K562 (cell line): ENCODE data around the gene SCNN1B. TPM values are rescaled to one million over a fixed set of nuclear protein-coding genes. Genes with fewer than 3 reads are reported as not detected.

Source experiments
- ATAC-seq: fragments of 200-7000 bp; cut with Tn5 transposase; 3 replicates; pipeline ENCODE4 v1.9.1; 2020; ENCODE audit warnings: moderate library complexity
- BruUV-seq: library from RNA; stranded (reverse); fragments of 400-500 nt; replicated peaks from 2 replicates; lab custom pipeline; 2021; lab: Mats Ljungman, UMichigan
- CTCF ChIA-PET: fragments of 300-600 bp; formaldehyde crosslinking; extraction: SDS; loops from one replicate; lab custom pipeline; 2021; ENCODE audit warnings: low intra/inter-chr PET ratio; lab: Yijun Ruan, JAX
- POLR2A ChIA-PET: fragments of 300-600, 350-650 bp; sonication (Branson Sonifier 250); formaldehyde crosslinking; extraction: SDS; loops from one replicate; lab custom pipeline; 2021; ENCODE audit warnings: antibody characterized with exemption, inconsistent platforms; lab: Yijun Ruan, JAX
- DNase-seq, 4 experiments: peaks; one replicate each; pipeline versions ENCODE4 v3.0.0 to v3.0.0-alpha.2; 2011 to 2018; ENCODE audit warnings: low spot score in 3 of 4, mixed read lengths in 3 of 4; ENCODE audit errors: extremely low read depth in 1 of 4
- FAIRE-seq: peaks from 2 replicates; lab custom pipeline; 2011; peaks lifted over from hg19 to GRCh38; lab: Jason Lieb, UNC
- H2AFZ ChIP-seq: 2 replicates; pipeline ENCODE4 v1.6.0; 2011; ENCODE audit warnings: low read depth, low read length, control low read depth, inconsistent platforms
- H3K27ac ChIP-seq: fragments of 200-600 bp; 3 replicates; pipeline ENCODE4 v1.8.0; 2011; ENCODE audit warnings: low read depth, mild to moderate bottlenecking, control low read depth, inconsistent platforms, low read length, moderate library complexity, mixed read lengths; ENCODE audit errors: extremely low read depth
- H3K27me3 ChIP-seq, 2 experiments: fragments of 300-600 bp in 1 of 2; 2 replicates in 1 of 2; 3 replicates in 1 of 2; pipeline versions ENCODE4 v1.6.0 to v1.8.0; 2011; ENCODE audit warnings: inconsistent platforms in 2 of 2, low read length in 2 of 2, mild to moderate bottlenecking in 1 of 2, mixed read lengths in 1 of 2, moderate library complexity in 1 of 2; ENCODE audit not compliant: control insufficient read depth in 2 of 2, insufficient read depth in 2 of 2
- H3K36me3 ChIP-seq: fragments of 300-600 bp; 3 replicates; pipeline ENCODE4 v1.8.0; 2011; ENCODE audit warnings: mild to moderate bottlenecking, low read length, inconsistent platforms; ENCODE audit not compliant: control insufficient read depth, insufficient read depth
- H3K4me1 ChIP-seq, 2 experiments: fragments of 200-600 bp in 1 of 2; replicated peaks in 1 of 2; 2 replicates in 1 of 2; 3 replicates in 1 of 2; pipeline versions ENCODE4 v1.5.1 to v1.8.0; 2011; ENCODE audit warnings: inconsistent platforms in 2 of 2, low read length in 2 of 2, mild to moderate bottlenecking in 1 of 2, mixed read lengths in 1 of 2, moderate library complexity in 1 of 2; ENCODE audit not compliant: control insufficient read depth in 2 of 2, insufficient read depth in 2 of 2
- H3K4me2 ChIP-seq: 2 replicates; pipeline ENCODE4 v1.6.1; 2011; ENCODE audit warnings: low read length, control low read depth, inconsistent platforms, mixed read lengths; ENCODE audit not compliant: insufficient read depth
- H3K4me3 ChIP-seq: fragments of 200-600 bp; sonication (generic), shearing (Covaris generic); 2 replicates; pipeline ENCODE4 v1.5.1; 2016; ENCODE audit warnings: control low read depth, inconsistent platforms
- H3K79me2 ChIP-seq: fragments of 200-600 bp; 3 replicates; pipeline ENCODE4 v1.8.0; 2011; ENCODE audit warnings: low read length, inconsistent platforms; ENCODE audit not compliant: control insufficient read depth, insufficient read depth
- H3K9ac ChIP-seq, 2 experiments: 2 replicates each; pipeline versions ENCODE4 v1.6.0 to v1.6.1; 2011; ENCODE audit warnings: low read depth in 2 of 2, low read length in 2 of 2, control low read depth in 1 of 2, inconsistent platforms in 1 of 2, mild to moderate bottlenecking in 1 of 2, mixed read lengths in 1 of 2; ENCODE audit not compliant: insufficient read depth in 1 of 2
- H3K9me1 ChIP-seq: one replicate; pipeline ENCODE4 v1.6.0; 2011; ENCODE audit warnings: inconsistent platforms, mild to moderate bottlenecking, low read length, moderate library complexity; ENCODE audit not compliant: control insufficient read depth, insufficient read depth
- H3K9me3 ChIP-seq: replicated peaks from 2 replicates; pipeline ENCODE4 v1.5.1; 2011; ENCODE audit warnings: low read depth, low read length, inconsistent platforms; ENCODE audit not compliant: control insufficient read depth, insufficient read depth
- H4K20me1 ChIP-seq: replicated peaks from 2 replicates; pipeline ENCODE4 v1.6.1; 2011; ENCODE audit warnings: low read length, inconsistent platforms, mixed read lengths; ENCODE audit not compliant: control insufficient read depth, insufficient read depth
- CBFA2T2 ChIP-seq: fragments of 450-650 bp; conservative IDR thresholded peaks from 2 replicates; pipeline ENCODE4 v1.6.1; 2017; ENCODE audit warnings: mild to moderate bottlenecking
- CREM ChIP-seq: IDR thresholded peaks from 2 replicates; pipeline ENCODE4 v1.6.1; 2014; ENCODE audit warnings: antibody characterized with exemption, low read depth
- HCFC1 ChIP-seq: IDR thresholded peaks from 2 replicates; pipeline ENCODE4 v1.6.1; 2012; ENCODE audit warnings: low read depth, low read length, improper control_type of control experiment
- PRDM10 ChIP-seq: fragments of 450-650 bp; IDR thresholded peaks from 2 replicates; pipeline ENCODE4 v1.6.1; 2018; ENCODE audit not compliant: partially characterized antibody
- RAD51 ChIP-seq: fragments of 450-650 bp; IDR thresholded peaks from 2 replicates; pipeline ENCODE4 v1.7.1; 2016; ENCODE audit warnings: low read depth, mild to moderate bottlenecking, borderline replicate concordance
- ZNF143 ChIP-seq: sonication (generic); formaldehyde crosslinking; IDR thresholded peaks from 2 replicates; pipeline ENCODE4 v1.9.0; 2022; ENCODE audit warnings: mild to moderate bottlenecking, missing genetic modification reagents
- WGBS: fragments of 100-300 bp; shearing (Covaris generic); methylation state at CpG from one replicate; pipeline ENCODE4 v1.1.6; 2016; ENCODE audit warnings: low coverage, mixed read lengths; ENCODE audit not compliant: insufficient coverage; ENCODE audit errors: missing lambda C conversion rate; 5-methylcytosine and 5-hydroxymethylcytosine counted together
- in situ Hi-C: fragments of 300-500 bp; cut with MboI; formaldehyde crosslinking; loops from 4 replicates; pipeline ENCODE4 v1.15.0; 2018; ENCODE audit warnings: inconsistent platforms, mixed read lengths
- intact Hi-C: fragments of 100-400 bp; cut with micrococcal nuclease; formaldehyde crosslinking; loops from 2 replicates; pipeline ENCODE4 v1.14.2; 2022
- polyA plus RNA-seq, 8 experiments: library from polyadenylated mRNA; depleted of rRNA in 4 of 8; stranded (reverse) in 5 of 8; unstranded in 3 of 8; fragments of >200 nt; fragmentation: Nextera tagmentation in 2 of 8; fragmentation: Illumina TruSeq in 1 of 8; extraction: Ambion mirVana in 2 of 8; extraction: Trizol in 1 of 8; gene quantifications; 2 replicates each; pipeline versions ENCODE4 v1.2.1 to v1.2.3, GENCODE V29; 2011 to 2014; ENCODE audit warnings: inconsistent platforms in 1 of 8, missing spikeins in 1 of 8
- total RNA-seq, 7 experiments: library from RNA; depleted of rRNA in 6 of 7; stranded (reverse); fragments of >200 nt in 6 of 7; fragmentation: Illumina TruSeq in 2 of 7; extraction: Trizol in 2 of 7; gene quantifications; 2 replicates each; pipeline versions ENCODE4 v1.2.1 to v1.2.3, GENCODE V29; 2011 to 2021; ENCODE audit warnings: low replicate concordance in 1 of 7
- TF ChIP-seq, protein P1 (sequence below): fragments of 450-650 bp; conservative IDR thresholded peaks from 2 replicates; pipeline ENCODE4 v1.6.1; 2016; ENCODE audit warnings: missing genetic modification characterization, low read depth, mild to moderate bottlenecking, control low read depth, missing compliant biosample characterization
- TF ChIP-seq, protein P2 (sequence below): fragments of 450-650 bp; IDR thresholded peaks from 2 replicates; pipeline ENCODE4 v1.6.1; 2016
- TF ChIP-seq, protein P3 (sequence below): sonication (generic); formaldehyde crosslinking; IDR thresholded peaks from 2 replicates; pipeline ENCODE4 v1.8.1; 2023; ENCODE audit warnings: mild to moderate bottlenecking, missing genetic modification reagents

The SCNN1B gene
- total and polyA plus RNA-seq, 9 of the 15 experiments (the other 6 are each of a cell fraction or from before 2014, with no cell fraction given) = not detected

DNA sequence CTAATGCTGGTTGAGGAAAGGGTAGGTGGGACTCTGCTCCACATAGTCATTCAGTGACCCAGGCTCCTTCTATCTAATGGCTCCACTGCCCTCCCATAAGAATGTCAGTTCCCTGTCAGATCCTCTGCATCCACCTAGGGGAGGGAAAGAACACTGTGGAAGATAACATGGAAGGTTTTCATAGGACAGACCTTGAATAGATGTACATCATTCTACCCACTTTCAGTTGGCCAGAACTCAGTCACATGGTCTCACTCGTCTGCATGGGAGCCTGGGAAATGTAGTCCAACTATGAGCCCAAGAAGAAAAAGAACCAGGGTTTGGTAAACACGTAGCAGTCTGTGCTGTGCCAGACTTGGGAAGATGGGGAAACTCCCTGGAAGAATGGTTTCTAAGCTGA, 27.1 kb upstream of the SCNN1B start:
- Histone ChIP-seq H4K20me1 (no peaks in the 10 kb centered on the region; the same call in 1 of the 2 replicates), H3K36me3 (no peaks in the 10 kb centered on the region), H3K9me1 (no peaks in the 10 kb centered on the region), H3K79me2 (no peaks in the 10 kb centered on the region), H2AFZ (no peak overlapping the region), H3K4me3 (no peak overlapping the region), H3K9me3 (no peaks in the 10 kb centered on the region), H3K27me3 (peaks cover 0 to 8% of the 10 kb centered on the region in 2 experiments; a peak in 2 of 5 replicates), H3K4me1 (no peaks in the 10 kb centered on the region), H3K27ac (no peak overlapping the region), H3K9ac (no peak overlapping the region), H3K4me2 (no peak overlapping the region)
- ChIA-PET POLR2A (no interaction called here), CTCF (no interaction called here)
- FAIRE-seq (peak; percentile 74), ATAC-seq (peak; percentile 95), DNase-seq (peak in 3 of 4 experiments; percentile 20 to 32 (median 24))
- intact Hi-C loops = no loop called here
- no TSS peak for BruUV-seq
- in situ Hi-C loops = no loop called here
- WGBS = 0% methylated on average over 2 of the region's 2 CpGs
- TF ChIP-seq, protein P1, sequence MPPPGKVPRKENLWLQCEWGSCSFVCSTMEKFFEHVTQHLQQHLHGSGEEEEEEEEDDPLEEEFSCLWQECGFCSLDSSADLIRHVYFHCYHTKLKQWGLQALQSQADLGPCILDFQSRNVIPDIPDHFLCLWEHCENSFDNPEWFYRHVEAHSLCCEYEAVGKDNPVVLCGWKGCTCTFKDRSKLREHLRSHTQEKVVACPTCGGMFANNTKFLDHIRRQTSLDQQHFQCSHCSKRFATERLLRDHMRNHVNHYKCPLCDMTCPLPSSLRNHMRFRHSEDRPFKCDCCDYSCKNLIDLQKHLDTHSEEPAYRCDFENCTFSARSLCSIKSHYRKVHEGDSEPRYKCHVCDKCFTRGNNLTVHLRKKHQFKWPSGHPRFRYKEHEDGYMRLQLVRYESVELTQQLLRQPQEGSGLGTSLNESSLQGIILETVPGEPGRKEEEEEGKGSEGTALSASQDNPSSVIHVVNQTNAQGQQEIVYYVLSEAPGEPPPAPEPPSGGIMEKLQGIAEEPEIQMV = no peak
- TF ChIP-seq CREM (0 out of 2 replicates have a peak, but pooled peaks have one; percentile 22), ZNF143 (CRISPR knock-in tag) (peak; percentile 75), HCFC1 (peak; percentile 84), PRDM10 (no peak), CBFA2T2 (0 out of 2 replicates have a peak, but pooled peaks have one; percentile 6), RAD51 (peak; percentile 76)
- TF ChIP-seq, protein P2, sequence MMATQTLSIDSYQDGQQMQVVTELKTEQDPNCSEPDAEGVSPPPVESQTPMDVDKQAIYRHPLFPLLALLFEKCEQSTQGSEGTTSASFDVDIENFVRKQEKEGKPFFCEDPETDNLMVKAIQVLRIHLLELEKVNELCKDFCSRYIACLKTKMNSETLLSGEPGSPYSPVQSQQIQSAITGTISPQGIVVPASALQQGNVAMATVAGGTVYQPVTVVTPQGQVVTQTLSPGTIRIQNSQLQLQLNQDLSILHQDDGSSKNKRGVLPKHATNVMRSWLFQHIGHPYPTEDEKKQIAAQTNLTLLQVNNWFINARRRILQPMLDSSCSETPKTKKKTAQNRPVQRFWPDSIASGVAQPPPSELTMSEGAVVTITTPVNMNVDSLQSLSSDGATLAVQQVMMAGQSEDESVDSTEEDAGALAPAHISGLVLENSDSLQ = peak; percentile 74
- TF ChIP-seq, protein P3, sequence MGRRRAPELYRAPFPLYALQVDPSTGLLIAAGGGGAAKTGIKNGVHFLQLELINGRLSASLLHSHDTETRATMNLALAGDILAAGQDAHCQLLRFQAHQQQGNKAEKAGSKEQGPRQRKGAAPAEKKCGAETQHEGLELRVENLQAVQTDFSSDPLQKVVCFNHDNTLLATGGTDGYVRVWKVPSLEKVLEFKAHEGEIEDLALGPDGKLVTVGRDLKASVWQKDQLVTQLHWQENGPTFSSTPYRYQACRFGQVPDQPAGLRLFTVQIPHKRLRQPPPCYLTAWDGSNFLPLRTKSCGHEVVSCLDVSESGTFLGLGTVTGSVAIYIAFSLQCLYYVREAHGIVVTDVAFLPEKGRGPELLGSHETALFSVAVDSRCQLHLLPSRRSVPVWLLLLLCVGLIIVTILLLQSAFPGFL (CRISPR knock-in tag) = no peak
